ENCODE results near the gene LRRC34. TPM values are rescaled to one million over a fixed set of nuclear protein-coding genes. Genes with fewer than 3 reads are reported as not detected.

Gene LRRC34
- total RNA-seq, 2 donors from 2014 or later, result 2.9 to 3.3 TPM

- Histone ChIP-seq H3K4me1 (no peaks in the 10 kb centered on the region), H3K27me3 (no peaks in the 10 kb centered on the region), H3K36me3 (no peaks in the 10 kb centered on the region), H3K4me3 (no peak overlapping the region), H3K9me3 (no peaks in the 10 kb centered on the region), H3K27ac (no peak overlapping the region)
- no peak for TF ChIP-seq CTCF (IDR thresholded peaks at IDR 0.05)
- DNase-seq (ENCODE audit: low spot score), result no peak
Observed at GRCh38 chr3:169822540-169822939, 9.8 kb upstream of the LRRC34 start.

- no peak for DNase-seq (ENCODE audit: low spot score)
- Histone ChIP-seq H3K4me3 (no peak overlapping the region), H3K9me3 (no peaks in the 10 kb centered on the region), H3K27me3 (no peaks in the 10 kb centered on the region), H3K36me3 (no peaks in the 10 kb centered on the region), H3K4me1 (no peaks in the 10 kb centered on the region), H3K27ac (no peak overlapping the region)
- TF ChIP-seq CTCF (IDR thresholded peaks at IDR 0.05), result no peak
Observed at GRCh38 chr3:169822091-169822490, 9.4 kb upstream of the LRRC34 start.

- no peak for DNase-seq (ENCODE audit: low spot score)
Observed at GRCh38 chr3:169818316-169818715, 5.6 kb upstream of the LRRC34 start.

GRCh38 chr3:169815590-169816150 lies 3.0 kb upstream of the LRRC34 start:
- no peak for DNase-seq (ENCODE audit: low spot score)
- H3K4me1 ChIP-seq, result peaks cover 0 to 15% of the 10 kb centered on the region in 2 donors

More at GRCh38 chr3:169818316-169818715, 5.6 kb upstream of the LRRC34 start:
- Histone ChIP-seq H3K27me3 (no peaks in the 10 kb centered on the region), H3K36me3 (no peaks in the 10 kb centered on the region), H3K27ac (no peak overlapping the region), H3K9me3 (peaks cover 0 to 10% of the 10 kb centered on the region in 2 donors), H3K4me3 (no peak overlapping the region), H3K4me1 (peaks cover 0 to 5% of the 10 kb centered on the region in 2 donors)
- TF ChIP-seq CTCF (IDR thresholded peaks at IDR 0.05), result no peak

GRCh38 chr3:169813757-169814517 lies 1.2 kb upstream of the LRRC34 start:
- Histone ChIP-seq H3K4me1 (peaks cover 0 to 15% of the 10 kb centered on the region in 2 donors), H3K36me3 (no peaks in the 10 kb centered on the region), H3K9me3 (peaks cover 0 to 10% of the 10 kb centered on the region in 2 donors), H3K27ac (no peak overlapping the region), H3K4me3 (peak overlapping the region; percentile 7 to 69), H3K27me3 (no peaks in the 10 kb centered on the region)
- no peak for TF ChIP-seq CTCF (IDR thresholded peaks at IDR 0.05)
- DNase-seq (ENCODE audit: low spot score), result no peak

More at GRCh38 chr3:169815590-169816150, 3.0 kb upstream of the LRRC34 start:
- Histone ChIP-seq H3K4me3 (no peak overlapping the region), H3K36me3 (no peaks in the 10 kb centered on the region), H3K9me3 (peaks cover 0 to 10% of the 10 kb centered on the region in 2 donors), H3K27me3 (no peaks in the 10 kb centered on the region), H3K27ac (no peak overlapping the region)
- no peak for TF ChIP-seq CTCF (IDR thresholded peaks at IDR 0.05)

All from right atrium auricular region (tissue), 2 donors.